Left cardiac atrium (tissue), 4 donors: Measurements from ENCODE around the gene PLBD2. TPM values are rescaled to one million over a fixed set of nuclear protein-coding genes. Genes with fewer than 3 reads are reported as not detected.

Experiments used
- ATAC-seq, 2 donors: fragments of 200-7000 bp; cut with Tn5 transposase; one replicate each; pipeline ENCODE4 v1.9.1; 2020; ENCODE audit warnings: mild to moderate bottlenecking in 2 of 2, moderate library complexity in 2 of 2
- DNase-seq: peaks from one replicate; pipeline ENCODE4 v3.0.0-alpha.2; 2020
- intact Hi-C, 2 donors: fragments of 100-400 bp; cut with DNase I; formaldehyde crosslinking; loops; one replicate each; pipeline versions ENCODE4 v1.14.1 to v1.15.1; 2022 to 2023
- total RNA-seq, 2 donors: library from RNA; stranded (reverse); fragmentation: NEBNext Ultra II Directional; extraction: Animal tissue kit (Norgen Biotek cat#: 25700); gene quantifications; one replicate each; pipeline ENCODE4 v1.2.1, GENCODE V29; 2021
- donor health status: DM: no; HTN: yes; CAD: no.
- donor health status: DM: no; HTN: yes; CAD: no; lungs with severe emphysema.
- donor health status: DM: yes; HTN: yes; CAD: no.
- donor health status: Dilated cardiomyopathy.

Gene PLBD2
- total RNA-seq, 2 donors from 2014 or later: 47.5 to 48.7 TPM

GRCh38 chr12:113390064-113391043, 32.0 kb downstream of the PLBD2 start:
- intact Hi-C loops: no loop called here
- ATAC-seq (no peak), DNase-seq (no peak)

GRCh38 chr12:113391145-113391544, 32.8 kb downstream of the PLBD2 start:
- intact Hi-C loops: no loop called here
- ATAC-seq (no peak), DNase-seq (no peak)

GRCh38 chr12:113391650-113392337, 33.4 kb downstream of the PLBD2 start:
- intact Hi-C loops: no loop called here
- ATAC-seq (no peak), DNase-seq (no peak)

- intact Hi-C loops: no loop called here
- DNase-seq (no peak), ATAC-seq (no peak)
Measured at GRCh38 chr12:113392520-113392919, 34.1 kb downstream of the PLBD2 start.

GRCh38 chr12:113392988-113393579, 34.7 kb downstream of the PLBD2 start:
- DNase-seq (peak; percentile 43), ATAC-seq (peak in 1 of 2 donors; percentile 38)
- intact Hi-C loops: no loop called here

- ATAC-seq (no peak), DNase-seq (no peak)
- intact Hi-C loops: no loop called here
Measured at GRCh38 chr12:113393749-113394148, 35.4 kb downstream of the PLBD2 start.

- ATAC-seq (no peak), DNase-seq (no peak)
- intact Hi-C loops: no loop called here
Measured at GRCh38 chr12:113395119-113395518, 36.7 kb downstream of the PLBD2 start.

GRCh38 chr12:113396200-113396599, 37.8 kb downstream of the PLBD2 start:
- DNase-seq (no peak), ATAC-seq (no peak)
- intact Hi-C loops: no loop called here

- intact Hi-C loops: no loop called here
- DNase-seq (no peak), ATAC-seq (no peak)
Measured at GRCh38 chr12:113396828-113397496, 38.6 kb downstream of the PLBD2 start.

GRCh38 chr12:113397497-113398197, 39.3 kb downstream of the PLBD2 start:
- DNase-seq (no peak), ATAC-seq (no peak)
- intact Hi-C loops: no loop called here

GRCh38 chr12:113398346-113399290, 40.2 kb downstream of the PLBD2 start:
- no peak for ATAC-seq
- intact Hi-C loops: no loop called here
- DNase-seq: no peak

GRCh38 chr12:113399490-113399889, 41.1 kb downstream of the PLBD2 start:
- ATAC-seq (no peak), DNase-seq (no peak)
- intact Hi-C loops: no loop called here

GRCh38 chr12:113400362-113400761, 42.0 kb downstream of the PLBD2 start:
- intact Hi-C loops: no loop called here
- no peak for ATAC-seq

GRCh38 chr12:113401066-113402000, 42.9 kb downstream of the PLBD2 start:
- intact Hi-C loops: no loop called here

More at GRCh38 chr12:113400362-113400761, 42.0 kb downstream of the PLBD2 start:
- no peak for DNase-seq

GRCh38 chr12:113402586-113403260, 44.3 kb downstream of the PLBD2 start:
- intact Hi-C loops: no loop called here
- DNase-seq (no peak), ATAC-seq (no peak)

More at GRCh38 chr12:113401066-113402000, 42.9 kb downstream of the PLBD2 start:
- ATAC-seq: no peak
- DNase-seq: no peak
